Astrocyte (in vitro differentiated cells and primary cell): ENCODE measurements around the gene RTKN. TPM values are rescaled to one million over a fixed set of nuclear protein-coding genes. Genes with fewer than 3 reads are reported as not detected.
A peak's percentile ranks its signal among the peaks of the same experiment; 100 is the strongest.

Source experiments
- DNase-seq: peaks from one replicate; pipeline ENCODE4 v3.0.0-alpha.2; 2010; ENCODE audit warnings: low read depth
- FAIRE-seq: peaks from 2 replicates; lab custom pipeline; 2011; peaks lifted over from hg19 to GRCh38; lab: Jason Lieb, UNC
- H2AFZ ChIP-seq: 2 replicates; pipeline ENCODE4 v1.6.0; 2012; ENCODE audit warnings: low read depth, low read length, inconsistent platforms
- H3K27ac ChIP-seq: 2 replicates; pipeline ENCODE4 v1.5.1; 2011; ENCODE audit warnings: low read depth, low read length, inconsistent platforms
- H3K27me3 ChIP-seq: 2 replicates; pipeline ENCODE4 v1.6.0; 2011; ENCODE audit warnings: low read length, inconsistent platforms; ENCODE audit not compliant: insufficient read depth
- H3K36me3 ChIP-seq: 2 replicates; pipeline ENCODE4 v1.5.1; 2011; ENCODE audit warnings: low read length, inconsistent platforms; ENCODE audit not compliant: insufficient read depth
- H3K4me1 ChIP-seq: 2 replicates; pipeline ENCODE4 v1.5.1; 2011; ENCODE audit warnings: low read length, inconsistent platforms; ENCODE audit not compliant: insufficient read depth
- H3K4me2 ChIP-seq: 2 replicates; pipeline ENCODE4 v1.6.0; 2012; ENCODE audit warnings: low read length, inconsistent platforms
- H3K4me3 ChIP-seq: 2 replicates; pipeline ENCODE4 v1.5.1; 2011; ENCODE audit warnings: low read depth, mild to moderate bottlenecking, low read length, inconsistent platforms; ENCODE audit not compliant: insufficient read depth
- H3K79me2 ChIP-seq: 2 replicates; pipeline ENCODE4 v1.6.0; 2012; ENCODE audit warnings: mild to moderate bottlenecking, low read length, inconsistent platforms; ENCODE audit not compliant: insufficient read depth
- H3K9ac ChIP-seq: 2 replicates; pipeline ENCODE4 v1.6.0; 2012; ENCODE audit warnings: mild to moderate bottlenecking, low read length, inconsistent platforms
- H3K9me3 ChIP-seq: 2 replicates; pipeline ENCODE4 v1.5.1; 2012; ENCODE audit warnings: low read depth, mild to moderate bottlenecking, low read length, inconsistent platforms; ENCODE audit not compliant: insufficient read depth
- H4K20me1 ChIP-seq: 2 replicates; pipeline ENCODE4 v1.6.0; 2012; ENCODE audit warnings: low read length, inconsistent platforms; ENCODE audit not compliant: insufficient read depth
- H3K27ac Mint-ChIP-seq: one replicate; pipeline ENCODE4 v1.8.0; 2021; ENCODE audit warnings: mild to moderate bottlenecking, mixed read lengths; ENCODE audit not compliant: unreplicated experiment
- H3K27me3 Mint-ChIP-seq: one replicate; pipeline ENCODE4 v1.8.0; 2021; ENCODE audit warnings: low read depth, mixed read lengths; ENCODE audit not compliant: unreplicated experiment
- H3K36me3 Mint-ChIP-seq: one replicate; pipeline ENCODE4 v1.8.0; 2021; ENCODE audit warnings: low read depth, mixed read lengths; ENCODE audit not compliant: unreplicated experiment
- H3K4me1 Mint-ChIP-seq: one replicate; pipeline ENCODE4 v1.8.0; 2021; ENCODE audit warnings: low read depth, mixed read lengths; ENCODE audit not compliant: unreplicated experiment
- H3K4me3 Mint-ChIP-seq: one replicate; pipeline ENCODE4 v1.8.0; 2021; ENCODE audit warnings: mild to moderate bottlenecking, moderate library complexity, mixed read lengths; ENCODE audit not compliant: unreplicated experiment
- H3K9me3 Mint-ChIP-seq: one replicate; pipeline ENCODE4 v1.8.0; 2021; ENCODE audit warnings: mild to moderate bottlenecking, mixed read lengths; ENCODE audit not compliant: unreplicated experiment
- CTCF ChIP-seq: IDR thresholded peaks from 2 replicates; pipeline ENCODE4 v1.5.1; 2011; ENCODE audit warnings: low read depth, mild to moderate bottlenecking, inconsistent platforms, low read length, moderate library complexity; ENCODE audit not compliant: insufficient read depth
- EZH2 ChIP-seq: IDR thresholded peaks from 2 replicates; pipeline ENCODE4 v1.6.1; 2012; ENCODE audit warnings: mild to moderate bottlenecking, low read length, inconsistent platforms; ENCODE audit not compliant: insufficient read depth
- total RNA-seq: library from RNA; stranded (reverse); gene quantifications from 2 replicates; pipeline ENCODE4 v1.2.1, GENCODE V29; 2021

Gene RTKN
- total RNA-seq, 1 donor from 2014 or later = 41.6 TPM

- peak overlapping the region; percentile 80 for H2AFZ ChIP-seq
Measured at GRCh38 chr2:74440378-74441169, 1.2 kb downstream of the RTKN start.

GRCh38 chr2:74439803-74440377 lies 1.8 kb downstream of the RTKN start:
- H3K36me3 Mint-ChIP-seq = peaks cover 6% of the 10 kb centered on the region
- H3K4me1 Mint-ChIP-seq = peaks cover 30% of the 10 kb centered on the region
- DNase-seq (no peak), FAIRE-seq (no peak)
- peak overlapping the region; percentile 88 for H3K27ac Mint-ChIP-seq
- Histone ChIP-seq H3K79me2 (peaks cover 30% of the 10 kb centered on the region), H3K27ac (peak overlapping the region; percentile 27), H3K36me3 (no peaks in the 10 kb centered on the region), H3K27me3 (peaks cover 10% of the 10 kb centered on the region), H3K4me1 (peaks cover 50% of the 10 kb centered on the region), H3K4me2 (peak overlapping the region; percentile 96), H3K4me3 (peak overlapping the region; percentile 75), H3K9me3 (no peaks in the 10 kb centered on the region), H2AFZ (peak overlapping the region; percentile 80), H3K9ac (peak overlapping the region; percentile 81), H4K20me1 (peaks cover 36% of the 10 kb centered on the region)
- TF ChIP-seq EZH2 = no peak
- TF ChIP-seq CTCF = no peak
- H3K27me3 Mint-ChIP-seq = peaks cover 1% of the 10 kb centered on the region
- peak overlapping the region; percentile 90 for H3K4me3 Mint-ChIP-seq
- no peaks in the 10 kb centered on the region for H3K9me3 Mint-ChIP-seq

More at GRCh38 chr2:74440378-74441169, 1.2 kb downstream of the RTKN start:
- TF ChIP-seq EZH2 = no peak
- no peak for TF ChIP-seq CTCF
- Mint-ChIP-seq H3K4me1 (peaks cover 34% of the 10 kb centered on the region), H3K27me3 (peaks cover 1% of the 10 kb centered on the region), H3K9me3 (no peaks in the 10 kb centered on the region), H3K4me3 (peak overlapping the region; percentile 90), H3K36me3 (peaks cover 4% of the 10 kb centered on the region), H3K27ac (peak overlapping the region; percentile 88)
- peaks cover 30% of the 10 kb centered on the region for H3K79me2 ChIP-seq
- H3K4me1 ChIP-seq = peaks cover 50% of the 10 kb centered on the region
- no peaks in the 10 kb centered on the region for H3K36me3 ChIP-seq
- peak overlapping the region; percentile 75 for H3K4me3 ChIP-seq
- no peak for FAIRE-seq
- peak; percentile 64 for DNase-seq
- no peaks in the 10 kb centered on the region for H3K9me3 ChIP-seq
- peak overlapping the region; percentile 81 for H3K9ac ChIP-seq
- peak overlapping the region; percentile 27 for H3K27ac ChIP-seq
- H4K20me1 ChIP-seq = peaks cover 30% of the 10 kb centered on the region
- peaks cover 10% of the 10 kb centered on the region for H3K27me3 ChIP-seq
- peak overlapping the region; percentile 96 for H3K4me2 ChIP-seq
